Prostate gland (tissue), 2 donors: Measurements from ENCODE around the gene TXLNA.

Source experiments
- CTCF ChIP-seq, 4 experiments: fragments of 200-600 bp in 2 of 4; fragments of 450-650 bp in 2 of 4; sonication (generic) in 2 of 4; IDR thresholded peaks; 1 replicate in 3 of 4; 2 replicates in 1 of 4; pipeline ENCODE4 v1.5.1; 2016 to 2019; ENCODE audit warnings: antibody characterized with exemption in 4 of 4, mild to moderate bottlenecking in 2 of 4, moderate library complexity in 2 of 4
- POLR2A ChIP-seq: fragments of 450-650 bp; IDR thresholded peaks from one replicate; pipeline ENCODE4 v1.6.1; 2016; ENCODE audit warnings: antibody characterized with exemption, mild to moderate bottlenecking
- POLR2AphosphoS5 ChIP-seq: sonication (generic); formaldehyde crosslinking; IDR thresholded peaks from one replicate; pipeline ENCODE4 v1.6.1; 2017; ENCODE audit warnings: antibody characterized with exemption

GRCh38 chr1:32239790-32240139 is 60.3 kb downstream of the TXLNA start:
- TF ChIP-seq POLR2AphosphoS5 (no peak), CTCF (IDR thresholded peaks at IDR 0.05) (no peak), POLR2A (no peak)
